ENCODE data around the gene UBXN1.

Gene UBXN1

DNA sequence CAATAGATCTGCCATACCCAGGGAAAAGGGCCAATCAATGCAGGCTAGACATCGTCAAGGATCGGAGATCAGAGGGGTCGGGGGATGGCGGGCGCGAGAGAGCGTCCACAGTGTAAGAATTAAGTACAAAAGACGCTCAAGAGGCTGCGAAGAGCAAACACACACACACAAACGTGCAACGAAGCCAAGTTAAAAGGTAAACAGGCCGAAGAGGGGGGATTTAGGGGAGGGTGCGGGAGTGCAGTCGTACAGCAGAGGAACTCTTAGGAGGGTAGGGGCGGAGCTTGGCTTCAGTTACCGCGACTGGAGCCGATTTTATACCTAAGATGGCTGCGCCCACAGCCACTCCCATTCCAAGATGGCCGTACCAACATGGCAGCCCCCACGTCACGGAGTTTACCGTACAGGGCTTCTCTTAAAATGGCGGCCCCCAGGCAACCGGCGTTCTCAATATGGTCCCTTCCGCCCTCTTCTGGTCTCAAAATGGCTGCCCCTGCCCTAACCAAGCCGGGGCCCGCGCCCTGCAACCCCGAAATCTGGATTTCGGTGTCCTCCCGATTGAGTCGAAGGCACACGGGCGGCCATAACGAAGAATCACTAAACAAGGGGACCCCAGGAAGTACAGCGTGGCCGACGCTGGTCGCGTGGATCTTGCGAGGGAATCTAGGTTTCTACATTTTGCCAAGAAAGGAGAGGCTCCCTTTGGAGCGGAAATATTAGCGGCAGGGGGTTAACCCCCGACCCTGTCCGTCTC lies 30.6 kb upstream of the UBXN1 start:
- H3K4me3 ChIP-seq (ENCODE audit: low read depth, low read length), result peak overlapping the region; percentile 71
- TF ChIP-seq CTCF (IDR thresholded peaks at IDR 0.05; ENCODE audit: insufficient read depth, low read depth, low read length, missing control alignments), result no peak
- peak; percentile 99 for DNase-seq (ENCODE audit: low read depth)

- DNase-seq (ENCODE audit: low read depth), result no peak
- H3K4me3 ChIP-seq (ENCODE audit: low read depth, low read length), result peak overlapping the region; percentile 69
- no peak for TF ChIP-seq CTCF (IDR thresholded peaks at IDR 0.05; ENCODE audit: insufficient read depth, low read depth, low read length, missing control alignments)
Observed at GRCh38 chr11:62708793-62709192, 29.9 kb upstream of the UBXN1 start.

- no peak for DNase-seq (ENCODE audit: low read depth)
Observed at GRCh38 chr11:62708392-62708791, 29.5 kb upstream of the UBXN1 start.

GRCh38 chr11:62707277-62707861 lies 28.5 kb upstream of the UBXN1 start, which contains the start of the genes BSCL2 and GNG3:
BSCL2 (minus strand) TSS chr11:62707424; CDS start chr11:62707195, 229 bp downstream.
GNG3 (plus strand) TSS chr11:62707676; CDS start chr11:62708296, 620 bp downstream.
- TF ChIP-seq CTCF (IDR thresholded peaks at IDR 0.05; ENCODE audit: insufficient read depth, low read depth, low read length, missing control alignments), result no peak
- DNase-seq (ENCODE audit: low read depth), result no peak
- H3K4me3 ChIP-seq (ENCODE audit: low read depth, low read length), result peak within 1 kb of the TSS; percentile 69

More at GRCh38 chr11:62708392-62708791, 29.5 kb upstream of the UBXN1 start:
- H3K4me3 ChIP-seq (ENCODE audit: low read depth, low read length), result peak overlapping the region; percentile 69
- TF ChIP-seq CTCF (IDR thresholded peaks at IDR 0.05; ENCODE audit: insufficient read depth, low read depth, low read length, missing control alignments), result no peak

DNA sequence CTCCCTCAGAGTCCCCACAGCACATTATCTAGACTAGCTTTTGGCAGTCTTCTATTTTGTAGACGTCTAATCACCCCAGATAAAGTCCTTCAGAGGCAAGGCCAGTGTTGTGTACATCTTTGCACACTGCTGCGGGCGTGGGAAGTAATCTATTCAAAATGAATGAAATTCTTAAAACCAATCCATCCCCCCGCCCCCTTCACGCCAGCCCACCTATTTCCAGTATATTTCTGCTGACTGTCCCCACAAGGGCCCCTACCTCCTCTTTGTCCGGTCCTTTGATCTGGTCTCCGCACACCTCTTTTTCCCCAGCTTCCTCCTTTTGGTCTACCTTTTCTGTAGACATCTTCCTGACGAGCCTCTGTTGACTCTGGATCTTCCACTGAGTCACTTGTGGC lies 28.0 kb upstream of the UBXN1 start:
- no peak for TF ChIP-seq CTCF (IDR thresholded peaks at IDR 0.05; ENCODE audit: insufficient read depth, low read depth, low read length, missing control alignments)
- H3K4me3 ChIP-seq (ENCODE audit: low read depth, low read length), result no peak overlapping the region
- no peak for DNase-seq (ENCODE audit: low read depth)

DNA sequence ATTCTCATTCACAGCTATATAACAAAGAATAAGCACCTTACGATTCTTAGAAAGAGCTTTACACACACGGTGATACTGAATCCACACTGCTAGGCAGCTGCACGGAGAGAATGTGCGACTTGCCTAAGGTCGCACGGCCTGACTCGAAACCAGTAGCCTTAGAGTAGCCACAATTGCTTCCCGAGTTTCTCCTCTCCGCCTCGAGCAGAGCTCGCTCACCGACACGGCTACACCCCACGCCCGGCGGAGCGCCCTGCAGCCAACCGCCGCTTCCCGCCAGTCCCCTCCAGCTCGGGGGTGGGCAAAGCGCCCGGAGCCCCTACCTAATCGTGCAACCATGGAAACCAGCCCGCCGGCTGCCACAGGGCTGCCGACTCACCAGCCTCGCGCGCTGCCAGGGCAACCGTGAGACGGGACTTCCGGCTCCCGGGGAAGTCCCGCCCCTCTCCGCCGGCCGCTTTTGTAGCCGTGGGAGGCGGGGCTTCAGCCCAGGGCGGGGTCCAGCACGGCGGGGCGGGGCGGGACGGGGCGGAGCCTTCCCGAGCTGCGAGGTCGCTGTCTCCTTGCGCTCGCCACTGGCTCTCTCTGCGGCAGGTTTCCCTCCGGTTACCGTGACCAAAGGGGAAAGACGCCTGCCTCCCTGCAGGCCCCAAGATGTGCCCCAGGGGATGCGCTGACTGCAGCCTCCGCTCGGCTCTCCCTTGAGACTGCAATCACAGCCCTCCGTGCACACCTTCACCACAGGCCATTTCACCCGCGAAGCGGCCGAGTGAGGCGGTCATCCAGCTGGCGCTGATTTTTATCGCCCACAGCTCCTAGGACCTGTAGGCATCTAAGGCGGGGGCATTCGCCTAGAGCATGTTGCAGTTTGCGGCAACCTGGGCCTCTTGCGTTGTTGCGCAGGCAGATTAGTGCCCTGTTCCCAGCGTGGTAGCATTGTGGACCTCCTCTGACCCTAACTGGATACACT lies 27.3 kb upstream of the UBXN1 start:
- H3K4me3 ChIP-seq (ENCODE audit: low read depth, low read length), result peak overlapping the region; percentile 81
- peak; percentile 96 for DNase-seq (ENCODE audit: low read depth)
- TF ChIP-seq CTCF (IDR thresholded peaks at IDR 0.05; ENCODE audit: insufficient read depth, low read depth, low read length, missing control alignments), result no peak
